ENCODE measurements around the gene GALNT1.

GRCh38 chr18:35610724-35611123 lies 29.2 kb downstream of the GALNT1 start:
- TF ChIP-seq CTCF (IDR thresholded peaks at IDR 0.05) (no peak), ZNF423 (CRISPR knock-in tag; IDR thresholded peaks at IDR 0.05) (no peak), MAX (CRISPR knock-in tag; IDR thresholded peaks at IDR 0.05) (no peak), SMAD3 (CRISPR knock-in tag; IDR thresholded peaks at IDR 0.05; ENCODE audit: borderline replicate concordance) (no peak), MLX (CRISPR knock-in tag; IDR thresholded peaks at IDR 0.05) (no peak), ETV6 (CRISPR knock-in tag; IDR thresholded peaks at IDR 0.05) (no peak), ATF3 (CRISPR knock-in tag; conservative IDR thresholded peaks at IDR 0.05) (no peak), ATF2 (CRISPR knock-in tag; IDR thresholded peaks at IDR 0.05; ENCODE audit: borderline replicate concordance, low read depth) (no peak), ZNF138 (CRISPR knock-in tag; conservative IDR thresholded peaks at IDR 0.05) (no peak), USF1 (CRISPR knock-in tag; IDR thresholded peaks at IDR 0.05) (no peak)

Measured in WTC11 (cell line).